GM18505 (cell line): ENCODE results near the gene ATP6V0A4.

Experiments used
- ATAC-seq: cut with Tn5 transposase; IDR thresholded peaks from one replicate; pipeline ENCODE4 v1.9.1; 2021; ENCODE audit not compliant: unreplicated experiment
- POLR2A ChIP-seq: IDR thresholded peaks from 4 replicates; pipeline ENCODE4 v1.6.1; 2011; ENCODE audit warnings: borderline replicate concordance; ENCODE audit not compliant: insufficient read depth, insufficient read length; ENCODE audit errors: extremely low read depth

ATP6V0A4 gene

GRCh38 chr7:138662076-138662990 is 135.7 kb downstream of the ATP6V0A4 start:
- no peak for TF ChIP-seq POLR2A
- ATAC-seq: no peak

DNA sequence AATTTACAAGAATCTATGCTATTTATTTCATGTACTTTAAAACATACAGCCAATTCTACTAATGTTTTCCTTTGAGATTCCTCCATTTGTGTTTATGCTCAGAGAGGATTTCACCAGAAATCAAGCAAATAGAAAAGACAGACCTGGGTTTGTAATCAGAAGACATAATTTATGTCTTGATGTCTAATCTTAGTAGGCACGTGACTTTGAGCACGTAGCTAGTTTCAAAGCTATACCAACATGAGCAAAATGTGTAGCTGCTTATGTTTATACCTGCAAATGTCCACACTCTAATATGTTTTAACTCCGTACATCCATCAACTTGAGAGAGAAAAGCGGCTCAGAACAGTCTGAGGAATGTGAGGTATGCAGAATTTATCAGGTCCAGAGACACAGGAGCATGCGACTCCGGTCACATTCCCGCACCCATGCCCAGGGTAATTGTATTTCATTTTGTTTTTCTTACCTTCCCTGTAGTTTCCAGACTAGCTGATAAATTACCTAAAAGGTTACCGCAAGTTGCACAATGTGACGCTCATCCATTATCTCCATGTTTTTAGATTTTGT is 136.8 kb downstream of the ATP6V0A4 start:
- TF ChIP-seq POLR2A: no peak
- no peak for ATAC-seq

DNA sequence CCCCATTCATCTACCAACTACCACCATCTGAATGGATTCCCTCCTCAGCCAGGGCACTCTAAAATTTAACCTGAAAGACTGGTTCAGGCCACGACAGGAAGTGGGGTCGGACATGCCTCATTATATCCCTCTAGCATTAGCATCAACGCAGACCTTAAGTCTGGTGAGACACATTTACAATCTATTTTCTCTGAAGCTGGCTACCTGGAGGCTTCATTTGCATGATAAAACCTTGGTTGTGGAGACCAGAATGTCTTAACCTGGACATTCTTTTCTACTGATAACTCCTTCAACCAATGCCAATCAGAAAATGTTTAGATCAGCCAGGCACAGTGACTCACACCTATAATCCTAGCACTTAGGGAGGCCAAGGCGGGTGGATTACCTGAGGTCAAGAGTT is 139.1 kb downstream of the ATP6V0A4 start:
- no peak for TF ChIP-seq POLR2A
- no peak for ATAC-seq

GRCh38 chr7:138657854-138658386 is 140.1 kb downstream of the ATP6V0A4 start:
- no peak for TF ChIP-seq POLR2A
- no peak for ATAC-seq

GRCh38 chr7:138656952-138657351 is 141.0 kb downstream of the ATP6V0A4 start:
- no peak for ATAC-seq
- TF ChIP-seq POLR2A: no peak
